Activated CD8-positive, alpha-beta T cell treated with anti-CD3 and anti-CD28 coated beads, Interleukin-2, amount 10 ng/mL, durations not matched to agents 7 days and 5 days (primary cell): ENCODE measurements around the gene EME1. TPM values are rescaled to one million over a fixed set of nuclear protein-coding genes. Genes with fewer than 3 reads are reported as not detected.
"Not testable (repeated sequence)": the region's sequence is repeated elsewhere in the genome, so short reads cannot be mapped to it uniquely, and the experiment has no call there.

Experiments
- ATAC-seq: fragments of 150-1000 bp; cut with Tn5 transposase; one replicate; pipeline ENCODE4 v1.10.0; 2021; ENCODE audit warnings: moderate library complexity
- CTCF ChIA-PET: fragments of 350-600 bp; sonication (Branson Sonifier 250); formaldehyde crosslinking; loops from one replicate; lab custom pipeline; 2021; ENCODE audit warnings: antibody characterized with exemption; lab: Charles Lee
- POLR2A ChIA-PET: fragments of 350-600 bp; sonication (Branson Sonifier 250); formaldehyde crosslinking; loops from one replicate; lab custom pipeline; 2021; ENCODE audit warnings: antibody characterized with exemption; lab: Charles Lee
- DNase-seq: peaks from one replicate; pipeline ENCODE4 v3.0.0-alpha.2; 2020
- H3K27ac Mint-ChIP-seq: one replicate; pipeline ENCODE4 v1.8.0; 2021; ENCODE audit warnings: mild to moderate bottlenecking, mixed read lengths
- H3K27me3 Mint-ChIP-seq: one replicate; pipeline ENCODE4 v1.8.0; 2021; ENCODE audit warnings: low read depth, mixed read lengths
- H3K36me3 Mint-ChIP-seq: one replicate; pipeline ENCODE4 v1.8.0; 2021; ENCODE audit warnings: low read depth, mixed read lengths
- H3K4me1 Mint-ChIP-seq: one replicate; pipeline ENCODE4 v1.8.0; 2021; ENCODE audit warnings: low read depth, mixed read lengths
- H3K4me3 Mint-ChIP-seq: one replicate; pipeline ENCODE4 v1.8.0; 2021; ENCODE audit warnings: mild to moderate bottlenecking, mixed read lengths
- H3K9me3 Mint-ChIP-seq: one replicate; pipeline ENCODE4 v1.8.0; 2022; ENCODE audit warnings: mixed read lengths; ENCODE audit not compliant: insufficient read depth
- total RNA-seq, 2 experiments: library from RNA; stranded (reverse); gene quantifications; one replicate each; pipeline ENCODE4 v1.2.3, GENCODE V29; 2021

Gene EME1
- total RNA-seq, 2 experiments from 2014 or later = 23.5 to 27.8 TPM

DNA sequence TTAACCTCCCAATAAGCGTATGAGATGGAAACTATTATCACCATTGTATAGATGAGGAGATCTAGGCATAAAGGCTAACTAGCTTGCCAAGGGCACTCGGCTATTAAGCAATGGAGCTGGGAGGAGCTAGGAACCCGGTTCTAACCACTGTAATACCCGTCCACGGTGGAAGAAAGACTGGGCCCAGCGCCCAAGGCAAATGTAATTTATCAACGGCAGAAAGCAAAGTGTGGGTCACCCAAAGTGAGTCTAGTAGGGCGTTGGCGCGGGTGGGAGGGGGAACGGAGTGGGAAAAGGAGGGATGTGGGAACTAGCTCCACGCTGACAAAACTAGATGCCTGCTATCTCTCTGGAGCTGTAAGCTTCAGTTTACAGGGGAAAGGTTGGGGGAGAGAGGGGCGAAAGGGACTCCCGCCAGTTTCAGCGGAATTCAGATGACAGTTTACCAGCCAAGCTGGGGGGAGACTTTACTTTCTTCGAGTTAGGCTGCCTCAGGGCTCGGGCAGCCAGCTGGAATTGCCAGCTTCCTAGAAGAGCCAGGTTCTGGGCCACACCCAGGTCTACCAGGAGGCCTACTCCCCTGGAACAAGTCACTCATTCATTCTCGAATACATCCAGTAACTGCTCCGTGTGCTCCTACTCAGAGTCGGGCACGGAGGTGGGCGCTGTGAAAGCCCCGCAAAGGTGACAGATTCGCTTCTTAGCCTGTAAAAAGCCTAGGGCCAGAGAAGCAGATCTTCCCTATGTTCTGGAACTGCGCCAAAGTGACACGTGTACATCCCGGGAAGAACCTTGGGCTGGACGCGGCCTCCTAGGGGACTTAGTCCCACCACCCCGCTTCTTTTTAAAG lies 23.5 kb downstream of the EME1 start:
- peak overlapping the region; percentile 93 for H3K4me3 Mint-ChIP-seq
- H3K9me3 Mint-ChIP-seq = no peaks in the 10 kb centered on the region
- H3K27ac Mint-ChIP-seq = peak overlapping the region; percentile 94
- CTCF ChIA-PET = interaction anchor here (0.7 to 6.9 kb wide), 45 partner anchors 7 to 1964 kb away, joined by 3 to 84 read pairs (median 6); partner anchors contain the start of genes ACSF2, EME1, MRPL27 and RSAD1
- POLR2A ChIA-PET = interaction anchor here (0.5 to 4.2 kb wide), 22 partner anchors 8 to 728 kb away, joined by 3 to 53 read pairs (median 4); partner anchors contain the start of genes EME1, MRPL27, RSAD1 and XYLT2
- H3K36me3 Mint-ChIP-seq = peaks cover 39% of the 10 kb centered on the region
- H3K27me3 Mint-ChIP-seq = no peaks in the 10 kb centered on the region
- H3K4me1 Mint-ChIP-seq = peaks cover 27% of the 10 kb centered on the region
- ATAC-seq (peak; percentile 18), DNase-seq (peak; percentile 36)

DNA sequence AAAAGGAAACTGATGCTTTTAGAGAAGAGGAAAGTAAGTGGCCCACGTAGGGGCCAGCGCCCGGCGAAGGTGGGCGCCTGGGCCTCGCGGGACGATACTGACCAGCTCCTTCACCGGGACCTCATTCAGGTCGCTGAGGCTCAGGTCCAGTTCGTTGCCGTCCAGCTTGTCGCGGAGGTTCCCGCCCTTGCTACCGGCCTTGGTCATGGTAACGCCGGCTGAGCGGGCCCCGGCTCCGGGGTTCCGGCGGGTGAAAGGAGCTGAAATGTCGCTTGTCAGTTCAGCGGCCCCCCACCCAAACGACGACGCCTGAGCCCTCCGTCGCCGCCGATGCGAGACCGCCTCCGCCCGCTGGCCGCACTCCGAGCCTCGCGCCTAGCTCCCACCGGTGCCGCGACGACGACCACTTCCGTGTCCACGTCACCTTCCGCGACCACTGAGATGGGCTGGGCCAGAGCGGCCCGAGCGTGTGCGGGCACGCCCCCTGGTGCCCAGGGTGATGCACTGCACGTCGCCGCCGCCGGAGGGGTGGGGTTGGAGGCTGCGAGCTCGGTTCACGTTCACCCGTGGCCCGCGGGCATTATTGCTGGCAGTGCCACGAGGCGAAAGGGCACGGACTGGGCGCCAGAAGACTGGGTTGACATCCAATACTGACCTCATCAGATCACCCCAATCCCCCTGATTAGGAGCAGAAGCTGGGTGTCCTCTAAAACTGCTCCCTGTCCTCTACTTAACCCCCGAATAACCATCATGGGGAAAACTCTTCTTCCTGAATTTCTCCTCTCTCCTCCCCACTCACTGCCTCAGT lies 24.3 kb downstream of the EME1 start, which contains the start of gene LRRC59:
TSS of gene LRRC59 (minus strand) at position 413 of the 808 bp plus-strand sequence. CDS start at position 207, 206 bp downstream.
- H3K36me3 Mint-ChIP-seq = peaks cover 36% of the 10 kb centered on the region
- H3K27ac Mint-ChIP-seq = peak within 1 kb of the TSS; percentile 94
- DNase-seq (peak; percentile 94), ATAC-seq (peak; percentile 96)
- POLR2A ChIA-PET = interaction anchor here (0.5 to 4.2 kb wide), 21 partner anchors 8 to 728 kb away, joined by 3 to 53 read pairs (median 4); partner anchors contain the start of genes EME1, MRPL27, RSAD1 and XYLT2
- no peaks in the 10 kb centered on the region for H3K27me3 Mint-ChIP-seq
- no peaks in the 10 kb centered on the region for H3K9me3 Mint-ChIP-seq
- peak within 1 kb of the TSS; percentile 93 for H3K4me3 Mint-ChIP-seq
- CTCF ChIA-PET = interaction anchor here (0.7 to 6.9 kb wide), 47 partner anchors 8 to 1965 kb away, joined by 3 to 84 read pairs (median 6); partner anchors contain the start of genes ACSF2, ANKRD40, EME1 and MRPL27
- peaks cover 27% of the 10 kb centered on the region for H3K4me1 Mint-ChIP-seq

DNA sequence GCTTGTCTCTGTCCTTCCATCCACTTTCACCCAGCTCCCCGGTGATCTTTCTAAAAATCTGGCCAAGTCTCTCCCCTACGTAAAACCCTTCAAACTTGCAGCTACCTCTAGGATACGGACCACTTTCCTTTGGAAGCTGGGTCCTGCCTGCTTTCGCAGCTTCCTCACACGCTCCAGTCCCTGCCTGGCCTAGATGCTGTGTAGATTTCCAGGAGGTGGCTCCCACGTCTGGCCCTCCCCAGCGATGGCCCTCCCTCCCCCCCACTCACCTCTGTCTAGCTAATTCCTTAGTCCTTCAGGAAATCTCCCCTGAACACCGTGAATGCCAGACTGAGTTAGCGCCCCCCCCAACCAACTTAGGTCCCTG lies 24.9 kb downstream of the EME1 start:
- Mint-ChIP-seq H3K4me1 (peaks cover 27% of the 10 kb centered on the region), H3K27ac (peak overlapping the region; percentile 94), H3K4me3 (peak overlapping the region; percentile 93), H3K9me3 (no peaks in the 10 kb centered on the region), H3K36me3 (peaks cover 32% of the 10 kb centered on the region), H3K27me3 (no peaks in the 10 kb centered on the region)
- DNase-seq (no peak), ATAC-seq (no peak)
- CTCF ChIA-PET = interaction anchor here (0.8 to 6.9 kb wide), 36 partner anchors 9 to 1966 kb away, joined by 3 to 84 read pairs (median 6); partner anchors contain the start of genes ACSF2, ANKRD40, COL1A1 and EME1
- POLR2A ChIA-PET = interaction anchor here (0.5 to 4.2 kb wide), 15 partner anchors 7 to 79 kb away, joined by 3 to 53 read pairs (median 6); partner anchors contain the start of genes EME1, MRPL27 and XYLT2

DNA sequence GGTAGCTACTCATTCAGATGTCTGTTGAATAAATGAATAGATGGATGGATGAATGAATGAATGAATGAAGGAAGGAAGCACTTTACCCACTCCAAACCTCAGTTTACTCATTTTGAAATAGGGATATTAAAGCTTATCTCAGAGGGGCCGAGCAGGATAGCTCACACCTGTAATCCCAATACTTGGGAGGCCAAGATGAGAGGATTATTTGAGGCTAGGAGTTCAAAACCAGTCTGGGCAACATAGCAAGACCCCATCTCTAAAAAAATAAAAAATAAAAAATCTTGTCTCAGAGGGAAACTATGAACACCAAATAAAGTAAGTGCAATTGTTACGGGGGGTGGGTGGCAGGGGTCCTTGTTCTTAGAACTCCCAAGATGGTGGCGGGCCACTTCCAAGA lies 25.6 kb downstream of the EME1 start:
- H3K36me3 Mint-ChIP-seq = peaks cover 24% of the 10 kb centered on the region
- H3K27me3 Mint-ChIP-seq, H3K27ac Mint-ChIP-seq, H3K9me3 Mint-ChIP-seq, DNase-seq, H3K4me3 Mint-ChIP-seq, ATAC-seq: not testable (repeated sequence)
- POLR2A ChIA-PET = interaction anchor here (1.3 to 4.2 kb wide), 6 partner anchors 8 to 73 kb away, joined by 5 to 53 read pairs (median 18); partner anchors contain the start of genes EME1 and MRPL27
- H3K4me1 Mint-ChIP-seq = peaks cover 27% of the 10 kb centered on the region
- CTCF ChIA-PET = interaction anchor here (0.8 to 6.9 kb wide), 13 partner anchors 8 to 310 kb away, joined by 3 to 84 read pairs (median 19); partner anchors contain the start of genes ACSF2, ANKRD40, COL1A1 and EME1

DNA sequence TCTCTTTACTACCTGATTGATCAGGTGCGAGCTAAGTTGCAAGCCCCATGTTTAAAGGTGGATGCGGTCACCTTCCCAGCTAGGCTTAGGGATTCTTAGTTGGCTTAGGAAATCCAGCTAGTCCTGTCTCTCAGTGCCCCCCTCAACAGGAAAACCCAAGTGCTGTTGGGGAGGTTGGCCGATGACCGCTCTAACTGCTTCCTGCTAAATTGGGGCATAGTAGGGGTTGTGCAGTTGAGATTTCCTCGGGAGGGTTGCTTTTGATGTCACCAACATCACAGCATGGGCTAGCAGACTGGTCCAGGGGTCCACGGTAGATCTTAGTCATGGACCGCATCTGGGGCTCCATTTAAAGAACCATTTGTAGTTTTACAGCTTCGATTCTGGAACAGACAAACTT lies 26.6 kb downstream of the EME1 start:
- peaks cover 16% of the 10 kb centered on the region for H3K36me3 Mint-ChIP-seq
- H3K27me3 Mint-ChIP-seq, H3K27ac Mint-ChIP-seq, ATAC-seq, H3K9me3 Mint-ChIP-seq, DNase-seq, H3K4me3 Mint-ChIP-seq: not testable (repeated sequence)
- peaks cover 23% of the 10 kb centered on the region for H3K4me1 Mint-ChIP-seq
- ChIA-PET POLR2A (interaction anchor here (1.3 kb wide), 1 partner anchor 38 kb away, joined by 5 read pairs; no protein-coding TSS in a partner anchor), CTCF (interaction anchor here (3.1 to 6.9 kb wide), 4 partner anchors 14 to 79 kb away, joined by 15 to 84 read pairs (median 38); partner anchors contain the start of genes ACSF2 and RSAD1)

DNA sequence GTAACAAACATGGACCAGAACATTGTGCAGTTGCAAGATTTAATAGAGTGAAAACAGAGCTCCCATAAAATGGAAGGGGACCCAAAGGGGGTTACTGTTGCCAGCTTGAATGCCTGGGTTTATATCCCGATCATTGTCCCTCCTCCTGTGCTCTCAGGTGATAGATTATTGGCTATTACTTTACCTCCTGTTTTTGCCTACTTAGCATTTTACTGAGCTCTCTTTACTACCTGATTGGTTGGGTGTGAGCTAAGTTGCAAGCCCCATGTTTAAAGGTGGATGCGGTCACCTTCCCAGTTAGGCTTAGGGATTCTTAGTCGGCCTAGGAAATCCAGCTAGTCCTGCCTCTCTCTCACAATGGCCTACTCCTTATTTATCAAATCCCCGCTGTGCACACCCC lies 32.3 kb downstream of the EME1 start:
- ChIA-PET POLR2A (interaction anchor here (1.2 kb wide), 1 partner anchor 8 kb away, joined by 4 read pairs; the partner anchor contains the start of gene LRRC59), CTCF (interaction anchor here (1.2 to 3.2 kb wide), 2 partner anchors 8 to 62 kb away, joined by 3 to 19 read pairs; partner anchors contain the start of gene LRRC59)
- not testable (repeated sequence) for DNase-seq, H3K4me3 Mint-ChIP-seq, H3K9me3 Mint-ChIP-seq, H3K36me3 Mint-ChIP-seq, H3K4me1 Mint-ChIP-seq, ATAC-seq, H3K27ac Mint-ChIP-seq
- peaks cover 20% of the 10 kb centered on the region for H3K27me3 Mint-ChIP-seq

DNA sequence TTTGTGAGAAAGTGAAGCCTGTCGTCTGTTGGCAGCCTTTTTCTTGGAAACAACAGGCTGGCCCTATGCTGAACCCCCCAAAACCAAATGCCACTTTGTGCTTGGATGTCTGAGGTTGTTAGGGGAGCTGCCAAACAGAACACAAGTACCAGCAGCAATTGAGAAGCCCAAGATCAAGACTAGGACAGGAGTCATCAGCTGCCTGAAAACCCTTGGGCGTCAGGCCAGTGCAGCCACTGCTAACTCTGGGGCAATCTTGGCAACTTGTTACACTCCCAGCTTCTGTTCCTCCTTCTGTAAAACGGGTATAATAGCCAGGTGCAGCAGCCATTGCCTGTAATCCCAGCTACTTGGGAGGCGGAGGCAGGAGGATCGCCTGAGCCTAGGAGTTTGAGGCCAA lies 33.5 kb downstream of the EME1 start:
- ATAC-seq (no peak), DNase-seq (no peak)
- CTCF ChIA-PET = interaction anchor here (3.2 kb wide), 1 partner anchor 9 kb away, joined by 19 read pairs; the partner anchor contains the start of gene LRRC59
- H3K27me3 Mint-ChIP-seq = peaks cover 20% of the 10 kb centered on the region
- H3K4me3 Mint-ChIP-seq = no peak overlapping the region
- no peaks in the 10 kb centered on the region for H3K36me3 Mint-ChIP-seq
- H3K27ac Mint-ChIP-seq = no peak overlapping the region
- H3K9me3 Mint-ChIP-seq = no peaks in the 10 kb centered on the region
- H3K4me1 Mint-ChIP-seq = no peaks in the 10 kb centered on the region
- POLR2A ChIA-PET = interaction anchor here (0.6 to 1.8 kb wide), 2 partner anchors 9 to 73 kb away, joined by 3 to 18 read pairs; partner anchors contain the start of gene LRRC59

DNA sequence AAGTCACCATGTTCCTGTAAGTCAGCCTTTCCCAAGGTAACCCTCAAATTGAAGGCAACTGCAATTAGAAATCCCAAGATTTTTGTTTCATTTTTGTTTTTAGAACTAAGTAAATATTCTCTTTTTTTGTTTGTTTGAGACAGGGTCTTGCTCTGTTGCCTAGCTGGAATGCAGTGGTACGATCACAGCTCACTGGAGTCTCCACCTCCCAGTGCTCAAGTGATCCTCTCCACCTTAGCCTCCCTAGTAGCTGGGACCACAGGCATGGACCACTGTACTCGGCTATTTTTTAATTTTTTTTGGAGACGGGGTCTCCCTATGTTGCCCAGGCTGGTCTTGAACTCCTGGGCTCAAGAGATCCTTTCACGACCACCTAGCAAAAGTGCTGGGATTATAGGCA lies 34.9 kb downstream of the EME1 start:
- Mint-ChIP-seq H3K36me3 (no peaks in the 10 kb centered on the region), H3K27ac (no peak overlapping the region), H3K4me1 (no peaks in the 10 kb centered on the region), H3K9me3 (no peaks in the 10 kb centered on the region), H3K27me3 (peaks cover 27% of the 10 kb centered on the region), H3K4me3 (no peak overlapping the region)
- POLR2A ChIA-PET = interaction anchor here (1.8 kb wide), 1 partner anchor 11 kb away, joined by 18 read pairs; the partner anchor contains the start of gene LRRC59
- ATAC-seq (no peak), DNase-seq (no peak)
- CTCF ChIA-PET = interaction anchor here (3.2 kb wide), 1 partner anchor 10 kb away, joined by 19 read pairs; the partner anchor contains the start of gene LRRC59

DNA sequence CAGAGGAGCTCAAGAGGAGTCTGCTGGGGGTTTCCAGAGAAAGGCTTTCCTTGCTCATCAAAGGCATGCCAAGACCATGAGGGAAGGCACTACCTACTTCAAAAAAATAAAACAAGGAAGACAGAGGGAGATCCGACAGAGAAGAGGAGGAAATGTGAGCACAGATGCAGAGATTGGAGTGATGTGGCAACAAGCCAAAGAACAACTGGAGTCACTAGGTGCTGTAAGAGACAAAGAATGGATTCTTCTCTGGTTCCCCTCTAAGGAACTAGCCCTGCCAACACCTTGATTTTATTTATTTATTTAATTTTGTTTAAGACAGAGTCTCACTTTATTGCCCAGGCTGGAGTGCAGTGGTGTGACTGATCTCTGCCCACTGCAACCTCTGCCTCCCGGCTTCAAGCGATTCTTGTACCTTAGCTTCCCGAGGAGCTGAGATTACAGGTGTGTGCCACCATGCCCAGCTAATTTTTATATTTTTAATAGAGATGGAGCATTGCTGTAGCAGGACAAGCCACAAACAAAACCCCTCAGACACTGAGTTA lies 39.2 kb downstream of the EME1 start:
- DNase-seq = no peak
- ATAC-seq = no peak
- POLR2A ChIA-PET = interaction anchor here (1.1 kb wide), 1 partner anchor 17 kb away, joined by 3 read pairs; no protein-coding TSS in a partner anchor
- Mint-ChIP-seq H3K27me3 (peaks cover 24% of the 10 kb centered on the region), H3K36me3 (no peaks in the 10 kb centered on the region), H3K9me3 (no peaks in the 10 kb centered on the region), H3K4me3 (no peak overlapping the region), H3K27ac (no peak overlapping the region), H3K4me1 (no peaks in the 10 kb centered on the region)
- CTCF ChIA-PET = interaction anchor here (1.0 to 1.4 kb wide), 3 partner anchors 15 to 66 kb away, joined by 3 to 5 read pairs (median 3); partner anchors contain the start of genes LRRC59 and RSAD1

DNA sequence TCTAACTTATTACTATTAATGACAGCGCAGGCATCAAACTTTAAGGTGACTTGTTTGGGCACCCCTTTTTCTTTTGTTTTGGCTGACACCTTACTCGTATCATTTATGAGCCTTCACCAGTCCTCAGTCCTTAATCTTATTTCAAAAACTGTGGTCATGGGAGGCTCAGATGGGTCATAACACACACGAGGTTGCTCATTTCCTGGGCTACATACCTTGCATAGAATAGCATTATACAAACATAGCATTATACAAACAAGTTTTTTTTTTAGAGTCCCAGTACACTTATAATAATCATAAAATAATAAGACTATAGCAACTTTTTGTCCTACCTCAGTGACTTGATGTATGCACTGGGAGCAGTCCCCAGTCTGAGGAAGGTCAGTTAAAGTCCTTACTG lies 41.8 kb downstream of the EME1 start:
- peaks cover under 1% of the 10 kb centered on the region for H3K4me1 Mint-ChIP-seq
- ChIA-PET CTCF (no interaction called here), POLR2A (no interaction called here)
- peaks cover 5% of the 10 kb centered on the region for H3K36me3 Mint-ChIP-seq
- peaks cover 6% of the 10 kb centered on the region for H3K9me3 Mint-ChIP-seq
- H3K27ac Mint-ChIP-seq = no peak overlapping the region
- peaks cover 21% of the 10 kb centered on the region for H3K27me3 Mint-ChIP-seq
- no peak overlapping the region for H3K4me3 Mint-ChIP-seq
- DNase-seq (no peak), ATAC-seq (no peak)
